HepG2 (cell line): ENCODE measurements around the gene GDI1. TPM values are rescaled to one million over a fixed set of nuclear protein-coding genes. Genes with fewer than 3 reads are reported as not detected.

Source experiments
- ADNP ChIP-seq: sonication (generic); formaldehyde crosslinking; IDR thresholded peaks from 2 replicates; pipeline ENCODE4 v1.4.0; 2020; ENCODE audit warnings: missing genetic modification reagents
- AGO2 ChIP-seq: fragments of 200-400 bp; formaldehyde crosslinking; optimal IDR thresholded peaks from 2 replicates; pipeline ENCODE3; 2017; ENCODE audit warnings: mild to moderate bottlenecking, low read depth, low read length, moderate library complexity
- BRD4 ChIP-seq: sonication (generic); formaldehyde crosslinking; IDR thresholded peaks from 2 replicates; pipeline ENCODE4 v1.4.0; 2020; ENCODE audit warnings: missing genetic modification reagents
- EED ChIP-seq: sonication (generic); formaldehyde crosslinking; IDR thresholded peaks from 2 replicates; pipeline ENCODE4 v1.5.0; 2020; ENCODE audit warnings: mild to moderate bottlenecking, missing genetic modification reagents
- FOSL2 ChIP-seq: sonication (generic); formaldehyde crosslinking; IDR thresholded peaks from 2 replicates; pipeline ENCODE4 v1.4.0; 2020; ENCODE audit warnings: missing genetic modification reagents
- FOXK2 ChIP-seq: fragments of 450-650 bp; IDR thresholded peaks from 2 replicates; pipeline ENCODE4 v1.6.1; 2016
- GATA4 ChIP-seq: sonication (generic); IDR thresholded peaks from 2 replicates; pipeline ENCODE4 v1.6.1; 2016; ENCODE audit warnings: antibody characterized with exemption, low read depth, borderline replicate concordance
- HMG20B ChIP-seq: conservative IDR thresholded peaks from 2 replicates; pipeline ENCODE4 v1.6.1; 2016; ENCODE audit warnings: missing genetic modification reagents, missing compliant biosample characterization
- NCOA5 ChIP-seq: sonication (generic); formaldehyde crosslinking; IDR thresholded peaks from 2 replicates; pipeline ENCODE4 v1.4.0; 2020; ENCODE audit warnings: missing genetic modification reagents
- PCBP1 ChIP-seq: fragments of 200-400 bp; formaldehyde crosslinking; IDR thresholded peaks from 2 replicates; pipeline ENCODE4 v1.6.1; 2017; ENCODE audit warnings: mild to moderate bottlenecking, low read depth, low read length, borderline replicate concordance
- POLR2AphosphoS5 ChIP-seq: IDR thresholded peaks from 2 replicates; pipeline ENCODE4 v1.6.1; 2012; ENCODE audit warnings: low read depth, low read length
- RBM22 ChIP-seq: fragments of 200-400 bp; formaldehyde crosslinking; optimal IDR thresholded peaks from 2 replicates; pipeline ENCODE3; 2017; ENCODE audit warnings: mild to moderate bottlenecking, low read length, moderate library complexity
- RFXAP ChIP-seq: sonication (generic); formaldehyde crosslinking; IDR thresholded peaks from 2 replicates; pipeline ENCODE4 v1.4.0; 2020; ENCODE audit warnings: missing genetic modification reagents, borderline replicate concordance
- SCMH1 ChIP-seq: sonication (generic); formaldehyde crosslinking; IDR thresholded peaks from 2 replicates; pipeline ENCODE4 v1.9.0; 2021; ENCODE audit warnings: missing genetic modification reagents, mild to moderate bottlenecking, borderline replicate concordance
- SIN3A ChIP-seq: IDR thresholded peaks from 2 replicates; pipeline ENCODE4 v1.6.1; 2011; ENCODE audit warnings: low read depth, mild to moderate bottlenecking, control low read depth, low read length, borderline replicate concordance
- TCF12 ChIP-seq, 2 experiments: fragments of 450-650 bp in 1 of 2; sonication (generic) in 1 of 2; formaldehyde crosslinking in 1 of 2; IDR thresholded peaks; 2 replicates each; pipeline versions ENCODE4 v1.6.1 to v1.8.0; 2017 to 2022; ENCODE audit warnings: antibody characterized with exemption in 1 of 2, mild to moderate bottlenecking in 1 of 2, missing genetic modification reagents in 1 of 2, moderate library complexity in 1 of 2
- ZC3H13 ChIP-seq: sonication (generic); formaldehyde crosslinking; IDR thresholded peaks from 2 replicates; pipeline ENCODE4 v1.8.1; 2023; ENCODE audit warnings: mild to moderate bottlenecking, missing genetic modification reagents, moderate library complexity
- ZNF598 ChIP-seq: sonication (generic); formaldehyde crosslinking; IDR thresholded peaks from 2 replicates; pipeline ENCODE4 v1.5.1; 2020; ENCODE audit warnings: mild to moderate bottlenecking, missing genetic modification reagents, borderline replicate concordance
- polyA plus RNA-seq, 8 experiments: library from polyadenylated mRNA; depleted of rRNA in 3 of 8; stranded (reverse) in 7 of 8; unstranded in 1 of 8; fragments of >200 nt; fragmentation: Illumina TruSeq in 4 of 8; extraction: Trizol in 4 of 8; gene quantifications; 2 replicates each; pipeline versions ENCODE4 v1.2.1 to v1.2.3, GENCODE V29; 2011 to 2016; ENCODE audit warnings: low read depth in 4 of 8, missing spikeins in 1 of 8, mixed read lengths in 1 of 8; ENCODE audit not compliant: insufficient read depth in 1 of 8
- total RNA-seq, 5 experiments: library from RNA; depleted of rRNA; stranded (reverse); fragments of >200 nt; fragmentation: Illumina TruSeq; extraction: Trizol; gene quantifications; 2 replicates each; pipeline ENCODE4 v1.2.3, GENCODE V29; 2016; ENCODE audit warnings: low read depth in 1 of 5
- TF ChIP-seq, protein P1 (sequence below): sonication (generic); formaldehyde crosslinking; IDR thresholded peaks from 2 replicates; pipeline ENCODE4 v1.5.1; 2020; ENCODE audit warnings: mild to moderate bottlenecking, missing genetic modification reagents, moderate library complexity
- TF ChIP-seq, protein P2 (sequence below): sonication (generic); formaldehyde crosslinking; IDR thresholded peaks from 2 replicates; pipeline ENCODE4 v1.8.0; 2022; ENCODE audit warnings: mild to moderate bottlenecking, missing genetic modification reagents, moderate library complexity
- TF ChIP-seq, protein P3 (sequence below): sonication (generic); formaldehyde crosslinking; IDR thresholded peaks from 2 replicates; pipeline ENCODE4 v1.4.0; 2020; ENCODE audit warnings: missing genetic modification reagents
- TF ChIP-seq, protein P4 (sequence below): IDR thresholded peaks from 2 replicates; pipeline ENCODE4 v1.6.1; 2012; ENCODE audit warnings: low read length, improper control_type of control experiment

GDI1 gene
- total and polyA plus RNA-seq, 2 of the 13 experiments (the other 11 are each of a cell fraction or from before 2014, with no cell fraction given) = 17.4 to 105 TPM

DNA sequence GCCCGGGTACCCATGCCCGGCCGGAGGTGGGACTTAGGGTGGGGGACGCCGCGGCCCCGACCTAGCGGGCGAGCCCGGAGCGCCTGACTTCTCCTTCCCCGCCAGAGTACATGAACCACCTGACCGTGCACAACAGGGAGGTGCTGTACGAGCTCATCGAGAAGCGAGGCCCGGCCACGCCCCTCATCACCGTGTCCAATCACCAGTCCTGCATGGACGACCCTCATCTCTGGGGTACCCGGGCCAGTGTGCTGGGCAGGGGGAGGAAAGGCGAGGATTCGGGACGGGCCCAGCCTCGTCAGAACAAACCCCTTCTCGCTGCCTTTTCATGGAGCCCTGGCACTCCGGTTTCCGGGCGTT, 25.0 kb upstream of the GDI1 start (continued):
- TF ChIP-seq, protein P1, sequence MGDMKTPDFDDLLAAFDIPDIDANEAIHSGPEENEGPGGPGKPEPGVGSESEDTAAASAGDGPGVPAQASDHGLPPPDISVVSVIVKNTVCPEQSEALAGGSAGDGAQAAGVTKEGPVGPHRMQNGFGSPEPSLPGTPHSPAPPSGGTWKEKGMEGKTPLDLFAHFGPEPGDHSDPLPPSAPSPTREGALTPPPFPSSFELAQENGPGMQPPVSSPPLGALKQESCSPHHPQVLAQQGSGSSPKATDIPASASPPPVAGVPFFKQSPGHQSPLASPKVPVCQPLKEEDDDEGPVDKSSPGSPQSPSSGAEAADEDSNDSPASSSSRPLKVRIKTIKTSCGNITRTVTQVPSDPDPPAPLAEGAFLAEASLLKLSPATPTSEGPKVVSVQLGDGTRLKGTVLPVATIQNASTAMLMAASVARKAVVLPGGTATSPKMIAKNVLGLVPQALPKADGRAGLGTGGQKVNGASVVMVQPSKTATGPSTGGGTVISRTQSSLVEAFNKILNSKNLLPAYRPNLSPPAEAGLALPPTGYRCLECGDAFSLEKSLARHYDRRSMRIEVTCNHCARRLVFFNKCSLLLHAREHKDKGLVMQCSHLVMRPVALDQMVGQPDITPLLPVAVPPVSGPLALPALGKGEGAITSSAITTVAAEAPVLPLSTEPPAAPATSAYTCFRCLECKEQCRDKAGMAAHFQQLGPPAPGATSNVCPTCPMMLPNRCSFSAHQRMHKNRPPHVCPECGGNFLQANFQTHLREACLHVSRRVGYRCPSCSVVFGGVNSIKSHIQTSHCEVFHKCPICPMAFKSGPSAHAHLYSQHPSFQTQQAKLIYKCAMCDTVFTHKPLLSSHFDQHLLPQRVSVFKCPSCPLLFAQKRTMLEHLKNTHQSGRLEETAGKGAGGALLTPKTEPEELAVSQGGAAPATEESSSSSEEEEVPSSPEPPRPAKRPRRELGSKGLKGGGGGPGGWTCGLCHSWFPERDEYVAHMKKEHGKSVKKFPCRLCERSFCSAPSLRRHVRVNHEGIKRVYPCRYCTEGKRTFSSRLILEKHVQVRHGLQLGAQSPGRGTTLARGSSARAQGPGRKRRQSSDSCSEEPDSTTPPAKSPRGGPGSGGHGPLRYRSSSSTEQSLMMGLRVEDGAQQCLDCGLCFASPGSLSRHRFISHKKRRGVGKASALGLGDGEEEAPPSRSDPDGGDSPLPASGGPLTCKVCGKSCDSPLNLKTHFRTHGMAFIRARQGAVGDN (CRISPR knock-in tag) = peak; percentile 8; the same call in 1 of the 2 replicates
- no peak for TF ChIP-seq ADNP (CRISPR knock-in tag)
- TF ChIP-seq HMG20B (CRISPR knock-in tag) = no peak
- no peak for TF ChIP-seq BRD4
- TF ChIP-seq ZC3H13 (CRISPR knock-in tag) = no peak
- TF ChIP-seq EED = no peak
- no peak for TF ChIP-seq SCMH1 (CRISPR knock-in tag)
- no peak for TF ChIP-seq FOXK2
- no peak for TF ChIP-seq NCOA5
- TF ChIP-seq AGO2 = peak; percentile 5
- no peak for TF ChIP-seq RBM22
- TF ChIP-seq, protein P2, sequence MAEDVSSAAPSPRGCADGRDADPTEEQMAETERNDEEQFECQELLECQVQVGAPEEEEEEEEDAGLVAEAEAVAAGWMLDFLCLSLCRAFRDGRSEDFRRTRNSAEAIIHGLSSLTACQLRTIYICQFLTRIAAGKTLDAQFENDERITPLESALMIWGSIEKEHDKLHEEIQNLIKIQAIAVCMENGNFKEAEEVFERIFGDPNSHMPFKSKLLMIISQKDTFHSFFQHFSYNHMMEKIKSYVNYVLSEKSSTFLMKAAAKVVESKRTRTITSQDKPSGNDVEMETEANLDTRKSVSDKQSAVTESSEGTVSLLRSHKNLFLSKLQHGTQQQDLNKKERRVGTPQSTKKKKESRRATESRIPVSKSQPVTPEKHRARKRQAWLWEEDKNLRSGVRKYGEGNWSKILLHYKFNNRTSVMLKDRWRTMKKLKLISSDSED = no peak
- TF ChIP-seq, protein P3, sequence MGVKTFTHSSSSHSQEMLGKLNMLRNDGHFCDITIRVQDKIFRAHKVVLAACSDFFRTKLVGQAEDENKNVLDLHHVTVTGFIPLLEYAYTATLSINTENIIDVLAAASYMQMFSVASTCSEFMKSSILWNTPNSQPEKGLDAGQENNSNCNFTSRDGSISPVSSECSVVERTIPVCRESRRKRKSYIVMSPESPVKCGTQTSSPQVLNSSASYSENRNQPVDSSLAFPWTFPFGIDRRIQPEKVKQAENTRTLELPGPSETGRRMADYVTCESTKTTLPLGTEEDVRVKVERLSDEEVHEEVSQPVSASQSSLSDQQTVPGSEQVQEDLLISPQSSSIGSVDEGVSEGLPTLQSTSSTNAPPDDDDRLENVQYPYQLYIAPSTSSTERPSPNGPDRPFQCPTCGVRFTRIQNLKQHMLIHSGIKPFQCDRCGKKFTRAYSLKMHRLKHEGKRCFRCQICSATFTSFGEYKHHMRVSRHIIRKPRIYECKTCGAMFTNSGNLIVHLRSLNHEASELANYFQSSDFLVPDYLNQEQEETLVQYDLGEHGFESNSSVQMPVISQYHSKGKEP = no peak
- TF ChIP-seq ZNF598 (CRISPR knock-in tag) = no peak
- TF ChIP-seq SIN3A = peak; percentile 23; the same call in 1 of the 2 replicates
- no peak for TF ChIP-seq TCF12 (IDR thresholded peaks at IDR 0.05)
- TF ChIP-seq TCF12 (CRISPR knock-in tag; IDR thresholded peaks at IDR 0.05) = no peak
- TF ChIP-seq PCBP1 = no peak
- no peak for TF ChIP-seq FOSL2 (CRISPR knock-in tag)
- TF ChIP-seq, protein P4, sequence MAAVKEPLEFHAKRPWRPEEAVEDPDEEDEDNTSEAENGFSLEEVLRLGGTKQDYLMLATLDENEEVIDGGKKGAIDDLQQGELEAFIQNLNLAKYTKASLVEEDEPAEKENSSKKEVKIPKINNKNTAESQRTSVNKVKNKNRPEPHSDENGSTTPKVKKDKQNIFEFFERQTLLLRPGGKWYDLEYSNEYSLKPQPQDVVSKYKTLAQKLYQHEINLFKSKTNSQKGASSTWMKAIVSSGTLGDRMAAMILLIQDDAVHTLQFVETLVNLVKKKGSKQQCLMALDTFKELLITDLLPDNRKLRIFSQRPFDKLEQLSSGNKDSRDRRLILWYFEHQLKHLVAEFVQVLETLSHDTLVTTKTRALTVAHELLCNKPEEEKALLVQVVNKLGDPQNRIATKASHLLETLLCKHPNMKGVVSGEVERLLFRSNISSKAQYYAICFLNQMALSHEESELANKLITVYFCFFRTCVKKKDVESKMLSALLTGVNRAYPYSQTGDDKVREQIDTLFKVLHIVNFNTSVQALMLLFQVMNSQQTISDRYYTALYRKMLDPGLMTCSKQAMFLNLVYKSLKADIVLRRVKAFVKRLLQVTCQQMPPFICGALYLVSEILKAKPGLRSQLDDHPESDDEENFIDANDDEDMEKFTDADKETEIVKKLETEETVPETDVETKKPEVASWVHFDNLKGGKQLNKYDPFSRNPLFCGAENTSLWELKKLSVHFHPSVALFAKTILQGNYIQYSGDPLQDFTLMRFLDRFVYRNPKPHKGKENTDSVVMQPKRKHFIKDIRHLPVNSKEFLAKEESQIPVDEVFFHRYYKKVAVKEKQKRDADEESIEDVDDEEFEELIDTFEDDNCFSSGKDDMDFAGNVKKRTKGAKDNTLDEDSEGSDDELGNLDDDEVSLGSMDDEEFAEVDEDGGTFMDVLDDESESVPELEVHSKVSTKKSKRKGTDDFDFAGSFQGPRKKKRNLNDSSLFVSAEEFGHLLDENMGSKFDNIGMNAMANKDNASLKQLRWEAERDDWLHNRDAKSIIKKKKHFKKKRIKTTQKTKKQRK = no peak
- TF ChIP-seq POLR2AphosphoS5 = peak; percentile 38; the same call in 1 of the 2 replicates
- no peak for TF ChIP-seq RFXAP
- 0 out of 2 replicates have a peak, but pooled peaks have one; percentile 10 for TF ChIP-seq GATA4
